Sigmoid colon (tissue), 7 donors: ENCODE measurements around the gene AK1. TPM values are rescaled to one million over a fixed set of nuclear protein-coding genes. Genes with fewer than 3 reads are reported as not detected.
A peak's percentile ranks its signal among the peaks of the same experiment; 100 is the strongest.

Source experiments
- DNase-seq: peaks from one replicate; pipeline ENCODE4 v3.0.0-alpha.2; 2019
- H3K27ac ChIP-seq, 4 donors: fragments of 200-600 bp; sonication (generic); one replicate each; pipeline ENCODE4 v1.5.1; 2016 to 2019; ENCODE audit warnings: mild to moderate bottlenecking in 1 of 4
- H3K27me3 ChIP-seq, 3 donors: fragments of 200-600 bp; sonication (generic); one replicate each; pipeline ENCODE4 v1.5.1; 2019; ENCODE audit warnings: mild to moderate bottlenecking in 1 of 3
- H3K36me3 ChIP-seq, 4 donors: fragments of 200-600 bp; sonication (generic); one replicate each; pipeline ENCODE4 v1.5.1; 2016 to 2019
- H3K4me1 ChIP-seq, 4 donors: fragments of 200-600 bp; sonication (generic); one replicate each; pipeline ENCODE4 v1.5.1; 2017 to 2019
- H3K4me3 ChIP-seq, 4 donors: fragments of 200-600 bp; sonication (generic); one replicate each; pipeline ENCODE4 v1.5.1; 2017 to 2019; ENCODE audit warnings: mild to moderate bottlenecking in 2 of 4, moderate library complexity in 1 of 4
- H3K9me3 ChIP-seq, 4 donors: fragments of 200-600 bp in 3 of 4; sonication (generic) in 3 of 4; one replicate each; pipeline versions ENCODE4 v1.5.1 to v1.6.1; 2013 to 2019
- EP300 ChIP-seq, 4 donors: sonication (generic); formaldehyde crosslinking; IDR thresholded peaks; one replicate each; pipeline ENCODE4 v1.6.1; 2017; ENCODE audit warnings: antibody characterized with exemption in 4 of 4
- POLR2A ChIP-seq, 2 donors: fragments of 450-650 bp; IDR thresholded peaks; one replicate each; pipeline ENCODE4 v1.6.1; 2016; ENCODE audit warnings: antibody characterized with exemption in 2 of 2, mild to moderate bottlenecking in 2 of 2, moderate library complexity in 2 of 2
- POLR2AphosphoS5 ChIP-seq, 4 donors: sonication (generic); formaldehyde crosslinking; IDR thresholded peaks; one replicate each; pipeline ENCODE4 v1.6.1; 2017; ENCODE audit warnings: antibody characterized with exemption in 4 of 4
- WGBS, 2 donors: extraction: QIAGEN DNeasy Blood & Tissue Kit; methylation state at CpG; one replicate each; pipeline ENCODE4 v1.1.7; 2013; 5-methylcytosine and 5-hydroxymethylcytosine counted together
- intact Hi-C: fragments of 100-400 bp; cut with DNase I; formaldehyde crosslinking; loops from one replicate; pipeline ENCODE4 v1.15.1; 2023
- polyA plus RNA-seq, 3 donors: library from polyadenylated mRNA; stranded (reverse); fragments of 200-250 nt; gene quantifications; one replicate each; pipeline ENCODE4 v1.2.3, GENCODE V29; 2013
- total RNA-seq, 4 donors: library from RNA; depleted of rRNA; stranded (reverse); fragments of >200 nt; gene quantifications; one replicate each; pipeline ENCODE4 v1.1.0, GENCODE V29; 2016
- TF ChIP-seq, protein P1 (sequence below), 4 experiments: fragments of 450-650 bp in 3 of 4; fragments of 200-600 bp in 1 of 4; IDR thresholded peaks; one replicate each; pipeline ENCODE4 v1.5.1; 2016 to 2019; ENCODE audit warnings: antibody characterized with exemption in 4 of 4, mild to moderate bottlenecking in 3 of 4, moderate library complexity in 2 of 4
- donor health status: healthy with polysubstance abuse.
- donor health status: Bipolar disorder and iron deficiency.
- donor health status: healthy.

AK1 gene
- total and polyA plus RNA-seq, 7 donors, result 28.8 to 254 (median 73.2) TPM

DNA sequence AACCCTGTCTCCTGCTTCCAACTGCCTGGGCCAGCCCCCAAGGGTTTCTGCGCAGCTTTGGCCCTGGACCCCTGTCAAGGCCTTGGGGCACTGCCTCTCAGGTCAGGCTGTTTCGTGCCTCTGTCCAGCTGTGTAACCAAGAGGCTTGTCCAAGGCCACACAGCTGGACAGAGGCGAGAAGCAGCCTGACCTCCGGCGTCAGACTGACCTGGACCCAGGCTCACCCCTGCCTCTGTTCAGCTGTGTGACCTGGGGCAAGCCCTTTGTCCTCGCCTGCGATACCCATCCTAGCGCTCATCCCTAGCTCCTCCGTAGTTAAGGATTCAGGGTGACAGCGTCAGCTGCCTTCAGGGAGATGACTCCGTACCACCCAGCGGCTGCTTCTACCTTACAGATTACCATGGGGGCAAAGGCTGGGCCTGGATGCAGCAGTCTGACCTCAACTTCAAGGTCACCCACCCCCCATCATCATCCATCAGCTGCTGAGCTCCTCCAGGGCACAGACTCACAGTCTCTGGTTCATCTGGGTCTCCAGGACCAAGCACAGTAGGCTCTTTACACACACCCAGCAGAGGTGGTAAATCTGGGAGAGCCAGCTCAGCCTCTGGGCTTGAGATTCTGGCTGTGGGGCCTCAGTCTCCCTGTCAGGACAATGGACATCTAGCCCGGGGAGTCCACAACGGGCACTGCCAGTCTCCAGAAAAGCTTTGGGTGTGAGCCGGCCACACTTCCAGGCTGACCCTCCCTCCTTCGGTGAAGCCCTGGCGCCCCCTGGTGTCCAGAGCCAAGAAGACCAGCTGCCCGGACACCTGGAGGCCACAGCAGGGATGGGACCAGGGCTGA lies 7.9 kb downstream of the AK1 start:
- peaks cover 0 to 17% (median 16%) of the 10 kb centered on the region in 4 donors for H3K4me1 ChIP-seq
- H3K27ac ChIP-seq, result peak overlapping the region in 1 of 4 donors; percentile 37
- DNase-seq, result peak; percentile 95
- peaks cover 0 to 47% (median 16%) of the 10 kb centered on the region in 4 donors for H3K36me3 ChIP-seq
- no peak for TF ChIP-seq POLR2A (IDR thresholded peaks at IDR 0.05)
- TF ChIP-seq, protein P1, sequence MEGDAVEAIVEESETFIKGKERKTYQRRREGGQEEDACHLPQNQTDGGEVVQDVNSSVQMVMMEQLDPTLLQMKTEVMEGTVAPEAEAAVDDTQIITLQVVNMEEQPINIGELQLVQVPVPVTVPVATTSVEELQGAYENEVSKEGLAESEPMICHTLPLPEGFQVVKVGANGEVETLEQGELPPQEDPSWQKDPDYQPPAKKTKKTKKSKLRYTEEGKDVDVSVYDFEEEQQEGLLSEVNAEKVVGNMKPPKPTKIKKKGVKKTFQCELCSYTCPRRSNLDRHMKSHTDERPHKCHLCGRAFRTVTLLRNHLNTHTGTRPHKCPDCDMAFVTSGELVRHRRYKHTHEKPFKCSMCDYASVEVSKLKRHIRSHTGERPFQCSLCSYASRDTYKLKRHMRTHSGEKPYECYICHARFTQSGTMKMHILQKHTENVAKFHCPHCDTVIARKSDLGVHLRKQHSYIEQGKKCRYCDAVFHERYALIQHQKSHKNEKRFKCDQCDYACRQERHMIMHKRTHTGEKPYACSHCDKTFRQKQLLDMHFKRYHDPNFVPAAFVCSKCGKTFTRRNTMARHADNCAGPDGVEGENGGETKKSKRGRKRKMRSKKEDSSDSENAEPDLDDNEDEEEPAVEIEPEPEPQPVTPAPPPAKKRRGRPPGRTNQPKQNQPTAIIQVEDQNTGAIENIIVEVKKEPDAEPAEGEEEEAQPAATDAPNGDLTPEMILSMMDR (IDR thresholded peaks at IDR 0.05), result peak; percentile 74 to 90 (median 84)
- peak in 1 of 4 donors; percentile 21 for TF ChIP-seq POLR2AphosphoS5 (IDR thresholded peaks at IDR 0.05)
- no peak for TF ChIP-seq EP300 (IDR thresholded peaks at IDR 0.05)
- 62 to 67% methylated on average over 18 of the region's 18 CpGs for WGBS, 2 donors
- intact Hi-C loops, result loop anchor here (2.0 to 5.0 kb wide), 3 partner anchors 67 to 279 kb away; partner anchors contain the start of gene FPGS
- no peaks in the 10 kb centered on the region for H3K9me3 ChIP-seq
- no peak overlapping the region for H3K4me3 ChIP-seq
- no peaks in the 10 kb centered on the region for H3K27me3 ChIP-seq

DNA sequence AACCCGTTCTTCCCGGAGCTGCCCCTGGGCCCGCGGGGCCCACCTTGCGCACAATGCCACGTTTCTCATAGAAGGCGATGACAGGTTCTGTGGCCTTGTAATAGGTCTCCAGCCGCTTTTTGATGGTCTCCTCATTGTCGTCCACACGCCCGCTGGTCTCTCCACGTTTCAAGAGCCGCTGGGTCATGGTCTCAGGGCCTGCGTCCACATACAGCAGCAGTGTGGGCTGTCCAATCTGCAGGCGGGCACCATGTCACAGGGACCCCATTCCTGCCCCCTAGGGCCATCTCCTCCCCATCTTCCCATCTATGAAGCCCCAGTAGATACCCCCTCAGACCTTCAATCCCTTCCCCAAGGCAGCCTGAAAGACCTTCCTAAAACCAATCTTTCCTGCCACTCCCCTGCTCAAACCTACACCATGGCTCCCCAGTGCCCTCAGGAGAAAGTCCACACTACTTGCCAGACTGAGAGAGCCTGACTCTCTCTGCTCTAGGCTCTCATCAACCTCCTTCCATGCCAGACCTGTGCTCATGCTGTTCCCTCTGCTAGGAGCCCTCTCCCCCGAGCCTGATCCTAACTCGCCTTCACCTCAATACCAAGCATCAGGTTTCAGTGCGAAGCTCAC lies 9.1 kb downstream of the AK1 start:
- no peak for DNase-seq
- Histone ChIP-seq H3K27ac (no peak overlapping the region), H3K4me3 (no peak overlapping the region), H3K36me3 (peaks cover 0 to 47% (median 16%) of the 10 kb centered on the region in 4 donors), H3K9me3 (no peaks in the 10 kb centered on the region), H3K27me3 (no peaks in the 10 kb centered on the region), H3K4me1 (peaks cover 0 to 6% (median 5%) of the 10 kb centered on the region in 4 donors)
- no peak for TF ChIP-seq POLR2AphosphoS5 (IDR thresholded peaks at IDR 0.05)
- intact Hi-C loops, result loop anchor here (2.0 kb wide), 1 partner anchor 278 kb away; no protein-coding TSS in a partner anchor
- WGBS, 2 donors, result 93 to 94% methylated on average over 18 of the region's 18 CpGs

DNA sequence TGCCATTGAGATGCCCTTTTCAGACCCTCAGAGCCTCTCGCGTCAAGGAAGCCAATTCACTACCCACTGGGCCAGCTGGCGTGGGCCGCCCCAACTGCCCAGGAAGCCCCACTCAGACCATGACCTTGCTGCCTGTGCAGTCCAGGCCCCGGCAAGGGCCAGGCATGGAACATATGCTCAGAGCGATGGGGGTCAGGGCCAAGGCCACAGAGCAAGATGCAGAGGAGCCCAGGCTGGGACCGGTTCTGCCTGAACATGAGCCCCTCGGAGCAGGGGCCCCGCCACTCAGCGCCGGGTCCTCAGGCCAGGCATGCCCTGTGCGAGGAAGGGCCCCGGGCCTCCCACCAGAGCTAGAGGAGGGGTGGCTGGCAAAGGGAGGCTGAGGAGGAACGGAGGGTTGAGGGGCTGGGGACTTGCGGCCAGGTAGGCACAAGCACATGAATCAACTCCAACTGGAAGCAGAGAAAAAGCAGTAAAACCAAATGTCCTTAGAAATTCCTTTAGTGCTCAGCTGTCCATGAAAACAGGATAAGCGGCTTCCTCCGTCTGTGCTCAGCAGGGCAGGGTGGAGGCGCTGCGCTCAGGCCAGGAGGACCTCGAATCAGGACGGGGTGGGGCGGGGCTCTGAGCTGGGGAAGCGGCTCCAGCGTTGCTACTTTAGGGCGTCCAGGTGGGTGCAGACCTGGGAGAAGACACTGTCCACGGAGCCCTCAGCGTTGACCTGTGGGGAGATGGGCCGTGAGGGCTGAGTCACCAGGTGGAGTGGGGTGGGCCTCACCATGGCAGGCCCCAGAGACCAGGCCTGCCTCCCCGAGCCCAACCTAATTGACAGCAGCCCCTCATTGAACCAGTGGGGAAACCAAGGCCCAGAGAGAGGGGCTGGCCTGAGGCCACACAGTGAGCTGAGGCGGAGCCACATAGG lies 9.9 kb downstream of the AK1 start:
- Histone ChIP-seq H3K9me3 (no peaks in the 10 kb centered on the region), H3K36me3 (peaks cover 0 to 43% (median 15%) of the 10 kb centered on the region in 4 donors), H3K4me3 (no peak overlapping the region), H3K4me1 (peaks cover 0 to 3% (median 2%) of the 10 kb centered on the region in 4 donors), H3K27ac (peak overlapping the region in 2 of 4 donors; percentile 43 to 56), H3K27me3 (no peaks in the 10 kb centered on the region)
- WGBS, 2 donors, result 84 to 87% methylated on average over 30 of the region's 30 CpGs
- intact Hi-C loops, result loop anchor here (2.0 kb wide), 1 partner anchor 277 kb away; no protein-coding TSS in a partner anchor
- TF ChIP-seq EP300 (IDR thresholded peaks at IDR 0.05) (no peak), POLR2A (IDR thresholded peaks at IDR 0.05) (no peak), POLR2AphosphoS5 (IDR thresholded peaks at IDR 0.05) (no peak)
- TF ChIP-seq, protein P1 (IDR thresholded peaks at IDR 0.05), result no peak
- no peak for DNase-seq

DNA sequence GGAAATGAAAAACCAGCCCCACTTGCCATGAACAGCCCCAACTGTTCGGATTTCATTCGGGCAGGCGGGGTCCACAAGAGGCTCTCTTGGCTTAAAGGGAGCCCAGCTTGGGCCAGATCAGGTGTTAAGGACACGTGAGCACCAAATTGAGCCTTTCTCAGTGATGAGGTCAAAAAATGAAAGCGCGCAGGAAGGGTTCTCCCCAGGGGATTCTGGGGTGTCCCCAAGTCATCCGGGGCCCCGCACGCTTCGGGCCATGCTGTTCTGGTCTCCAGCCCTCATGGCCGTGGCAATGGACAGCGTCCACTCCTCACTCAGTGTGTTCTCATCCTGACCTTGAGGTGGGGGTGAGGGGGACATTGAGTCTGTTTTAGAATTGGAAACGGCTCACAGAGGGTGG lies 10.9 kb downstream of the AK1 start:
- intact Hi-C loops, result no loop called here
- DNase-seq, result no peak
- TF ChIP-seq EP300 (IDR thresholded peaks at IDR 0.05) (no peak), POLR2AphosphoS5 (IDR thresholded peaks at IDR 0.05) (no peak), POLR2A (IDR thresholded peaks at IDR 0.05) (no peak)
- TF ChIP-seq, protein P1 (IDR thresholded peaks at IDR 0.05), result no peak

More for the DNA sequence above, 10.9 kb downstream of the AK1 start:
- Histone ChIP-seq H3K36me3 (peaks cover 0 to 32% (median 9%) of the 10 kb centered on the region in 4 donors), H3K27ac (no peak overlapping the region), H3K9me3 (no peaks in the 10 kb centered on the region), H3K27me3 (no peaks in the 10 kb centered on the region), H3K4me1 (peaks cover 0 to 12% (median 11%) of the 10 kb centered on the region in 4 donors), H3K4me3 (no peak overlapping the region)
- 92% methylated on average over 13 of the region's 13 CpGs for WGBS, 2 donors
